ENCODE measurements around the gene ZNF219.

Gene ZNF219

DNA sequence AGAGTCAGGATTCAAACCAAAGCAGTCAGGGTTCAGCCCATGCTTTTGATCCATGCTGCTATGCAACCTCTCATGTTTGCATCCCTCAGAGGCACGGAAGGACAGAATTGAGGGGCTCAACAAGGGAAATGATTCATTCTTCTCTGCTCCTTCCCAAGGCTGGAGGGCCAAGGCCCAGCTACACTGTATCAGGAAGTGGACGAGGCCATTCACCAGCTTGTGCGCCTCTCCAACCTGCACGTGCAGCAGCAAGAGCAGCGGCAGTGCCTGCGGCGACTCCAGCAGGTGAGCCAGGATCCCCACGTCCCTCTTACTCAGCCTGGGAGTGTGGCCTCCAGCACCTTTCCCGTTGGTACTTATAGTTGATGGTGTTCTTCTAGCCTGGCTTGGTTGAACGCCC is 19.7 kb downstream of the ZNF219 start:
- H3K4me3 ChIP-seq (ENCODE audit: low read length): no peak overlapping the region
- TF ChIP-seq, protein P1, sequence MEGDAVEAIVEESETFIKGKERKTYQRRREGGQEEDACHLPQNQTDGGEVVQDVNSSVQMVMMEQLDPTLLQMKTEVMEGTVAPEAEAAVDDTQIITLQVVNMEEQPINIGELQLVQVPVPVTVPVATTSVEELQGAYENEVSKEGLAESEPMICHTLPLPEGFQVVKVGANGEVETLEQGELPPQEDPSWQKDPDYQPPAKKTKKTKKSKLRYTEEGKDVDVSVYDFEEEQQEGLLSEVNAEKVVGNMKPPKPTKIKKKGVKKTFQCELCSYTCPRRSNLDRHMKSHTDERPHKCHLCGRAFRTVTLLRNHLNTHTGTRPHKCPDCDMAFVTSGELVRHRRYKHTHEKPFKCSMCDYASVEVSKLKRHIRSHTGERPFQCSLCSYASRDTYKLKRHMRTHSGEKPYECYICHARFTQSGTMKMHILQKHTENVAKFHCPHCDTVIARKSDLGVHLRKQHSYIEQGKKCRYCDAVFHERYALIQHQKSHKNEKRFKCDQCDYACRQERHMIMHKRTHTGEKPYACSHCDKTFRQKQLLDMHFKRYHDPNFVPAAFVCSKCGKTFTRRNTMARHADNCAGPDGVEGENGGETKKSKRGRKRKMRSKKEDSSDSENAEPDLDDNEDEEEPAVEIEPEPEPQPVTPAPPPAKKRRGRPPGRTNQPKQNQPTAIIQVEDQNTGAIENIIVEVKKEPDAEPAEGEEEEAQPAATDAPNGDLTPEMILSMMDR (IDR thresholded peaks at IDR 0.05; ENCODE audit: insufficient read depth, low read depth, low read length, missing control alignments): no peak
- no peak for DNase-seq (ENCODE audit: low read depth)

DNA sequence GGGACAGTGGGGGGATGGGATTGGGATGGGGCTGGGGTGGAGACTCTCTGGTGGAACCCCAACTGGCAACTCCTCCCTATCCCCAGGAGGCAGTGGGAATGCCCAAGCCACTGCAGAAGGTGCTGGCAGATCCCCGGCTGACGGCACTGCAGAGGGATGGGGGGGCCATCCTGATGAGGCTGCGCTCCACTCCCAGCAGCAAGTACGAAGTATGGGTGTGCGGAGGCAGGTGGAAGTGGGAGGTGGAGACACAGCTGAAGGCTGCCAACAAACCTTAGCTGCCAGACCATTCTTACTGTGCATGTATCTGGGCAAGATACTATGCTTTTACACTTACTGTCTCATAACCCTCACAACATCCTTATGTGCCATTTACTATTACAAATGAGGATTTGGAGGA is 20.2 kb downstream of the ZNF219 start:
- DNase-seq (ENCODE audit: low read depth): no peak
- no peak overlapping the region for H3K4me3 ChIP-seq (ENCODE audit: low read length)
- TF ChIP-seq, protein P1 (IDR thresholded peaks at IDR 0.05; ENCODE audit: insufficient read depth, low read depth, low read length, missing control alignments): no peak

- DNase-seq (ENCODE audit: low read depth): no peak
- H3K4me3 ChIP-seq (ENCODE audit: low read length): no peak overlapping the region
- TF ChIP-seq, protein P1 (IDR thresholded peaks at IDR 0.05; ENCODE audit: insufficient read depth, low read depth, low read length, missing control alignments): no peak
These were observed 20.8 kb downstream of the ZNF219 start for GRCh38 chr14:21077672-21078071.

- H3K4me3 ChIP-seq (ENCODE audit: low read length): no peak overlapping the region
- TF ChIP-seq, protein P1 (IDR thresholded peaks at IDR 0.05; ENCODE audit: insufficient read depth, low read depth, low read length, missing control alignments): no peak
- no peak for DNase-seq (ENCODE audit: low read depth)
These were observed 22.6 kb downstream of the ZNF219 start for GRCh38 chr14:21075719-21076437.

GRCh38 chr14:21074398-21075272 is 23.8 kb downstream of the ZNF219 start:
- DNase-seq (ENCODE audit: low read depth): no peak
- no peak overlapping the region for H3K4me3 ChIP-seq (ENCODE audit: low read length)
- TF ChIP-seq, protein P1 (IDR thresholded peaks at IDR 0.05; ENCODE audit: insufficient read depth, low read depth, low read length, missing control alignments): no peak

- DNase-seq (ENCODE audit: low read depth): no peak
- H3K4me3 ChIP-seq (ENCODE audit: low read length): no peak overlapping the region
- TF ChIP-seq, protein P1 (IDR thresholded peaks at IDR 0.05; ENCODE audit: insufficient read depth, low read depth, low read length, missing control alignments): no peak
These were observed 24.5 kb downstream of the ZNF219 start for GRCh38 chr14:21073921-21074320.
